ENCODE measurements around the gene RNF212. TPM values are rescaled to one million over a fixed set of nuclear protein-coding genes. Genes with fewer than 3 reads are reported as not detected.

RNF212 gene
- total and polyA plus RNA-seq, 9 of the 15 experiments (the other 6 are each of a cell fraction or from before 2014, with no cell fraction given) = 0.04 TPM; not detected in 8

DNA sequence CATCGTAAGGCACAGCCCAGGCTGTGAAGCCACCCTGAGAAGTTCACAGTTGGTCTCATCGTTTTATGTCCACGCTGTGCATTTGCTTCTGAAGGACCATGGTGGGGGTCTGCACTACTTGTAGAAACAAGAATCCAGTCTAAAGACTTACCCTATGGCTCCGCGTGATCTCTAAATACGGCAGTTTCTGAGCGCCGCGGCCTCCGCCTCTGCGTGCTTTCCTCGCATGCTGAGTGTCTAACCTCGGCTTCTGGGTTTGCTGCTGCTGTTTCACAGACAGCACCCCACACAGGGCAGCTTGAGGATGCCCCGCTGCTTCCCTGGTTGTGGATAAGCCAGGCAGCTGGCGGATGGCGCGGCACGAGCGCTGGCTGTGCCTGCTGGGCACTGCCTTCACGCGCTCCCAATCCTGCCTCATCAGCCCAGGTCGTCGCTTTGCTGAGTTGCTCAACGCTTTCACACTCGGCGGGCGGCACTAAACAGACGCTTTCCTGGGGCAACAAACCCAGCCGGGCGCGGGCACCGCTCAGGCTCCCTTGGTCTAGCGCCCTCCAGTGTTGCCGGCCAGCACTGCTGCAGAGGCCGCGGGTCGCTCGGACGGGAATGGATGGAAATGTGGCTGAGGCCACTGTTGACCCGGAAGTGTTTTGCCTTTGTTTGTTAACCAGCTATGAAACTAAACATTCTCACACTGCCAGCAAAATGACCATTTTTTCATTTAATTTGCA, 62.7 kb downstream of the RNF212 start (continued):
- TF ChIP-seq ZNF143 (CRISPR knock-in tag; IDR thresholded peaks at IDR 0.05) (no peak), HDAC8 (tag; IDR thresholded peaks at IDR 0.05) (no peak), ZNF121 (CRISPR knock-in tag; conservative IDR thresholded peaks at IDR 0.05) (no peak), ZBTB40 (IDR thresholded peaks at IDR 0.05) (0 out of 2 replicates have a peak, but pooled peaks have one; percentile 32), ZBTB40 (CRISPR knock-in tag; IDR thresholded peaks at IDR 0.05) (no peak), HLTF (IDR thresholded peaks at IDR 0.05) (no peak), ZC3H11A (IDR thresholded peaks at IDR 0.05; ENCODE audit: low read depth, low read length) (no peak), SOX6 (IDR thresholded peaks at IDR 0.05) (no peak), TEAD4 (IDR thresholded peaks at IDR 0.05; ENCODE audit: low read length) (no peak), TEAD4 (CRISPR knock-in tag; IDR thresholded peaks at IDR 0.05; ENCODE audit: borderline replicate concordance) (no peak), PHF20 (IDR thresholded peaks at IDR 0.05; ENCODE audit: partially characterized antibody) (no peak), FOXK1 (CRISPR knock-in tag; IDR thresholded peaks at IDR 0.05; ENCODE audit: borderline replicate concordance) (no peak), TSC22D4 (tag; IDR thresholded peaks at IDR 0.05) (no peak), FOS (IDR thresholded peaks at IDR 0.05; ENCODE audit: extremely low read depth, insufficient read length) (no peak), TAF15 (IDR thresholded peaks at IDR 0.05; ENCODE audit: low read depth, low read length) (no peak), RAD21 (CRISPR knock-in tag; conservative IDR thresholded peaks at IDR 0.05 in 1 of 2, IDR thresholded peaks at IDR 0.05 in 1 of 2) (0 out of 4 replicates have a peak, but pooled peaks of 1 of the 2 experiments have one; percentile 8)
- TF ChIP-seq, protein P1, sequence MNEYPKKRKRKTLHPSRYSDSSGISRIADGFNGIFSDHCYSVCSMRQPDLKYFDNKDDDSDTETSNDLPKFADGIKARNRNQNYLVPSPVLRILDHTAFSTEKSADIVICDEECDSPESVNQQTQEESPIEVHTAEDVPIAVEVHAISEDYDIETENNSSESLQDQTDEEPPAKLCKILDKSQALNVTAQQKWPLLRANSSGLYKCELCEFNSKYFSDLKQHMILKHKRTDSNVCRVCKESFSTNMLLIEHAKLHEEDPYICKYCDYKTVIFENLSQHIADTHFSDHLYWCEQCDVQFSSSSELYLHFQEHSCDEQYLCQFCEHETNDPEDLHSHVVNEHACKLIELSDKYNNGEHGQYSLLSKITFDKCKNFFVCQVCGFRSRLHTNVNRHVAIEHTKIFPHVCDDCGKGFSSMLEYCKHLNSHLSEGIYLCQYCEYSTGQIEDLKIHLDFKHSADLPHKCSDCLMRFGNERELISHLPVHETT (CRISPR knock-in tag; conservative IDR thresholded peaks at IDR 0.05 in 1 of 2, IDR thresholded peaks at IDR 0.05 in 1 of 2) = no peak
- TF ChIP-seq, protein P2, sequence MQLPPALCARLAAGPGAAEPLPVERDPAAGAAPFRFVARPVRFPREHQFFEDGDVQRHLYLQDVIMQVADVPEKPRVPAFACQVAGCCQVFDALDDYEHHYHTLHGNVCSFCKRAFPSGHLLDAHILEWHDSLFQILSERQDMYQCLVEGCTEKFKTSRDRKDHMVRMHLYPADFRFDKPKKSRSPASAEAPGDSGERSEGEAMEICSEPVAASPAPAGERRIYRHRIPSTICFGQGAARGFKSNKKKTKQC (CRISPR knock-in tag; IDR thresholded peaks at IDR 0.05) = no peak

All from K562 (cell line).